ENCODE measurements around the gene ABCF3. TPM values are rescaled to one million over a fixed set of nuclear protein-coding genes. Genes with fewer than 3 reads are reported as not detected.
"Not testable (repeated sequence)": the region's sequence is repeated elsewhere in the genome, so short reads cannot be mapped to it uniquely, and the experiment has no call there.

ABCF3 gene
- total RNA-seq = 10 to 100 TPM; 57.6 to 60.2 TPM

- H3K4me3 Mint-ChIP-seq = peak within 1 kb of the TSS; percentile 86
- CTCF ChIA-PET = interaction anchor here (0.7 to 3.4 kb wide), 7 partner anchors 12 to 302 kb away, joined by 3 to 20 read pairs (median 3); partner anchors contain the start of genes ABCC5, AP2M1, EIF2B5 and PARL
- DNase-seq (no peak), ATAC-seq (no peak)
- H3K4me1 Mint-ChIP-seq = peaks cover 30% of the 10 kb centered on the region
- peak within 1 kb of the TSS; percentile 91 for H3K27ac Mint-ChIP-seq
- peaks cover 40% of the 10 kb centered on the region for H3K36me3 Mint-ChIP-seq
- no peaks in the 10 kb centered on the region for H3K27me3 Mint-ChIP-seq
- H3K9me3 Mint-ChIP-seq (ENCODE audit: low read depth) = no peaks in the 10 kb centered on the region
These were observed at the start of gene ABCF3 for GRCh38 chr3:184186184-184186901. ABCF3 (plus strand) TSS chr3:184186199; CDS start chr3:184186208, 9 bp downstream.

- H3K4me3 Mint-ChIP-seq = no peak overlapping the region
- DNase-seq (no peak), ATAC-seq (no peak)
- H3K9me3 Mint-ChIP-seq (ENCODE audit: low read depth) = no peaks in the 10 kb centered on the region
- peaks cover 23% of the 10 kb centered on the region for H3K4me1 Mint-ChIP-seq
- H3K36me3 Mint-ChIP-seq = peaks cover 43% of the 10 kb centered on the region
- H3K27me3 Mint-ChIP-seq = no peaks in the 10 kb centered on the region
- no peak overlapping the region for H3K27ac Mint-ChIP-seq
- CTCF ChIA-PET = no interaction called here
These were observed 45.6 kb upstream of the ABCF3 start for GRCh38 chr3:184140436-184140835.

- peaks cover 46% of the 10 kb centered on the region for H3K36me3 Mint-ChIP-seq
- no peak overlapping the region for H3K27ac Mint-ChIP-seq
- H3K4me1 Mint-ChIP-seq = peaks cover 9% of the 10 kb centered on the region
- H3K9me3 Mint-ChIP-seq (ENCODE audit: low read depth) = no peaks in the 10 kb centered on the region
- no peak overlapping the region for H3K4me3 Mint-ChIP-seq
- no peak for DNase-seq
- no peak for ATAC-seq
- CTCF ChIA-PET = no interaction called here
- H3K27me3 Mint-ChIP-seq = no peaks in the 10 kb centered on the region
These were observed 43.8 kb upstream of the ABCF3 start for GRCh38 chr3:184142199-184142598.

- H3K9me3 Mint-ChIP-seq (ENCODE audit: low read depth) = no peaks in the 10 kb centered on the region
- H3K27ac Mint-ChIP-seq = no peak overlapping the region
- ATAC-seq (no peak), DNase-seq (no peak)
- H3K36me3 Mint-ChIP-seq = peaks cover 44% of the 10 kb centered on the region
- CTCF ChIA-PET = interaction anchor here (3.1 kb wide), 1 partner anchor 107 kb away, joined by 15 read pairs; the partner anchor contains the start of gene EEF1AKMT4
- peaks cover 1% of the 10 kb centered on the region for H3K4me1 Mint-ChIP-seq
- no peak overlapping the region for H3K4me3 Mint-ChIP-seq
- H3K27me3 Mint-ChIP-seq = no peaks in the 10 kb centered on the region
These were observed 42.7 kb upstream of the ABCF3 start for GRCh38 chr3:184143327-184143726.

GRCh38 chr3:184144505-184144904, 41.5 kb upstream of the ABCF3 start:
- no peak overlapping the region for H3K27ac Mint-ChIP-seq
- H3K9me3 Mint-ChIP-seq (ENCODE audit: low read depth) = no peaks in the 10 kb centered on the region
- H3K36me3 Mint-ChIP-seq = peaks cover 41% of the 10 kb centered on the region

GRCh38 chr3:184145111-184145524, 40.9 kb upstream of the ABCF3 start:
- Mint-ChIP-seq H3K4me3 (no peak overlapping the region), H3K27ac (no peak overlapping the region), H3K27me3 (no peaks in the 10 kb centered on the region), H3K36me3 (peaks cover 38% of the 10 kb centered on the region), H3K9me3 (ENCODE audit: low read depth) (no peaks in the 10 kb centered on the region), H3K4me1 (peaks cover 1% of the 10 kb centered on the region)
- no peak for ATAC-seq
- DNase-seq = no peak
- CTCF ChIA-PET = interaction anchor here (0.9 to 3.1 kb wide), 4 partner anchors 8 to 144 kb away, joined by 3 to 15 read pairs (median 4); partner anchors contain the start of gene EEF1AKMT4

More at GRCh38 chr3:184144505-184144904, 41.5 kb upstream of the ABCF3 start:
- no peak for ATAC-seq
- peaks cover 1% of the 10 kb centered on the region for H3K4me1 Mint-ChIP-seq
- H3K4me3 Mint-ChIP-seq = no peak overlapping the region
- no peaks in the 10 kb centered on the region for H3K27me3 Mint-ChIP-seq
- CTCF ChIA-PET = interaction anchor here (0.7 to 3.1 kb wide), 5 partner anchors 8 to 145 kb away, joined by 3 to 15 read pairs (median 4); partner anchors contain the start of gene EEF1AKMT4
- no peak for DNase-seq

- H3K36me3 Mint-ChIP-seq = peaks cover 32% of the 10 kb centered on the region
These were observed 40.2 kb upstream of the ABCF3 start for GRCh38 chr3:184145751-184146270.

GRCh38 chr3:184148076-184148475, 37.9 kb upstream of the ABCF3 start:
- no peak for ATAC-seq
- no peaks in the 10 kb centered on the region for H3K27me3 Mint-ChIP-seq
- CTCF ChIA-PET = interaction anchor here (1.1 kb wide), 1 partner anchor 130 kb away, joined by 3 read pairs; the partner anchor contains the start of gene ABCC5
- H3K36me3 Mint-ChIP-seq = peaks cover 14% of the 10 kb centered on the region
- H3K4me3 Mint-ChIP-seq = no peak overlapping the region
- H3K27ac Mint-ChIP-seq = no peak overlapping the region
- no peak for DNase-seq
- H3K4me1 Mint-ChIP-seq = peaks cover 4% of the 10 kb centered on the region
- no peaks in the 10 kb centered on the region for H3K9me3 Mint-ChIP-seq (ENCODE audit: low read depth)

More at GRCh38 chr3:184145751-184146270, 40.2 kb upstream of the ABCF3 start:
- Mint-ChIP-seq H3K4me1 (peaks cover 1% of the 10 kb centered on the region), H3K27ac (no peak overlapping the region), H3K4me3 (no peak overlapping the region), H3K9me3 (ENCODE audit: low read depth) (no peaks in the 10 kb centered on the region), H3K27me3 (no peaks in the 10 kb centered on the region)
- DNase-seq = no peak
- CTCF ChIA-PET = interaction anchor here (0.8 to 3.1 kb wide), 4 partner anchors 10 to 107 kb away, joined by 3 to 15 read pairs (median 4); partner anchors contain the start of genes DVL3 and EEF1AKMT4
- no peak for ATAC-seq

- DNase-seq (no peak), ATAC-seq (no peak)
- peaks cover 11% of the 10 kb centered on the region for H3K36me3 Mint-ChIP-seq
- H3K9me3 Mint-ChIP-seq (ENCODE audit: low read depth) = no peaks in the 10 kb centered on the region
- H3K4me3 Mint-ChIP-seq = no peak overlapping the region
- CTCF ChIA-PET = interaction anchor here (0.7 kb wide), 1 partner anchor 134 kb away, joined by 3 read pairs; no protein-coding TSS in a partner anchor
- H3K4me1 Mint-ChIP-seq = peaks cover 6% of the 10 kb centered on the region
- H3K27ac Mint-ChIP-seq = no peak overlapping the region
- H3K27me3 Mint-ChIP-seq = no peaks in the 10 kb centered on the region
These were observed 36.9 kb upstream of the ABCF3 start for GRCh38 chr3:184149123-184149522.

GRCh38 chr3:184149770-184150169, 36.2 kb upstream of the ABCF3 start:
- H3K27me3 Mint-ChIP-seq; H3K4me1 Mint-ChIP-seq; H3K9me3 Mint-ChIP-seq (ENCODE audit: low read depth); CTCF ChIA-PET; ATAC-seq; DNase-seq; H3K4me3 Mint-ChIP-seq: not testable (repeated sequence)
- Mint-ChIP-seq H3K27ac (peak overlapping the region; percentile 1), H3K36me3 (peaks cover 10% of the 10 kb centered on the region)

- H3K27ac Mint-ChIP-seq = peak within 1 kb of the TSS; percentile 74
- H3K4me1 Mint-ChIP-seq = peaks cover 28% of the 10 kb centered on the region
These were observed 30.9 kb upstream of the ABCF3 start, which contains the start of gene DVL3 for GRCh38 chr3:184154885-184155643. DVL3 (plus strand) TSS chr3:184155377; CDS start chr3:184155636, 259 bp downstream.

GRCh38 chr3:184155644-184156521, 30.1 kb upstream of the ABCF3 start:
- no peaks in the 10 kb centered on the region for H3K9me3 Mint-ChIP-seq (ENCODE audit: low read depth)
- ATAC-seq (peak; percentile 57), DNase-seq (peak; percentile 66)
- no peaks in the 10 kb centered on the region for H3K27me3 Mint-ChIP-seq
- H3K27ac Mint-ChIP-seq = peak overlapping the region; percentile 74
- peaks cover 2% of the 10 kb centered on the region for H3K36me3 Mint-ChIP-seq
- peak overlapping the region; percentile 92 for H3K4me3 Mint-ChIP-seq
- peaks cover 33% of the 10 kb centered on the region for H3K4me1 Mint-ChIP-seq
- CTCF ChIA-PET = interaction anchor here (0.6 to 2.1 kb wide), 8 partner anchors 8 to 557 kb away, joined by 3 to 9 read pairs (median 4); partner anchors contain the start of genes AP2M1, EEF1AKMT4 and EIF2B5

More at GRCh38 chr3:184154885-184155643, 30.9 kb upstream of the ABCF3 start, which contains the start of gene DVL3:
- Mint-ChIP-seq H3K36me3 (peaks cover 2% of the 10 kb centered on the region), H3K9me3 (ENCODE audit: low read depth) (no peaks in the 10 kb centered on the region), H3K4me3 (peak within 1 kb of the TSS; percentile 92), H3K27me3 (no peaks in the 10 kb centered on the region)
- peak; percentile 55 for DNase-seq
- peak; percentile 82 for ATAC-seq
- CTCF ChIA-PET = interaction anchor here (0.6 to 2.1 kb wide), 8 partner anchors 9 to 558 kb away, joined by 3 to 9 read pairs (median 4); partner anchors contain the start of genes AP2M1, EEF1AKMT4 and EIF2B5
